ENCODE data around the gene VEGFD. TPM values are rescaled to one million over a fixed set of nuclear protein-coding genes. Genes with fewer than 3 reads are reported as not detected.

VEGFD gene
- total RNA-seq, 3 donors from 2014 or later (not counting 1 experiment from before 2014, with no cell fraction given): not detected

GRCh38 chrX:15404401-15405096 lies 20.3 kb upstream of the VEGFD start:
- DNase-seq: no peak
- Mint-ChIP-seq H3K9me3 (no peaks in the 10 kb centered on the region), H3K36me3 (no peaks in the 10 kb centered on the region), H3K27ac (no peak overlapping the region), H3K27me3 (ENCODE audit: low read depth in 2 of 2) (peaks cover 0 to 11% of the 10 kb centered on the region in 2 donors), H3K4me3 (no peak overlapping the region), H3K4me1 (no peaks in the 10 kb centered on the region)
- Histone ChIP-seq H3K36me3 (ENCODE audit: control insufficient read depth, insufficient read depth, low read length) (no peaks in the 10 kb centered on the region), H3K4me1 (ENCODE audit: control insufficient read depth, insufficient read depth, low read length) (no peaks in the 10 kb centered on the region), H3K9me3 (ENCODE audit: control insufficient read depth, insufficient read depth, low read length) (no peaks in the 10 kb centered on the region), H3K27me3 (ENCODE audit: control insufficient read depth, insufficient read depth, low read length) (no peaks in the 10 kb centered on the region), H3K27ac (ENCODE audit: low read length) (no peak overlapping the region), H3K4me3 (ENCODE audit: low read length) (no peak overlapping the region)
- ATAC-seq: no peak
- 21% methylated on average over 5 of the region's 7 CpGs for WGBS (ENCODE audit: insufficient coverage)
- intact Hi-C loops (cut with micrococcal nuclease): no loop called here
- no peak for TF ChIP-seq CTCF (IDR thresholded peaks at IDR 0.05)

GRCh38 chrX:15401378-15401777 lies 17.2 kb upstream of the VEGFD start:
- no peaks in the 10 kb centered on the region for H3K36me3 Mint-ChIP-seq
- no peaks in the 10 kb centered on the region for H3K4me1 Mint-ChIP-seq
- Histone ChIP-seq H3K36me3 (ENCODE audit: control insufficient read depth, insufficient read depth, low read length) (no peaks in the 10 kb centered on the region), H3K27me3 (ENCODE audit: control insufficient read depth, insufficient read depth, low read length) (no peaks in the 10 kb centered on the region), H3K9me3 (ENCODE audit: control insufficient read depth, insufficient read depth, low read length) (no peaks in the 10 kb centered on the region), H3K4me3 (ENCODE audit: low read length) (no peak overlapping the region), H3K27ac (ENCODE audit: low read length) (no peak overlapping the region), H3K4me1 (ENCODE audit: control insufficient read depth, insufficient read depth, low read length) (no peaks in the 10 kb centered on the region)
- TF ChIP-seq CTCF (IDR thresholded peaks at IDR 0.05): no peak
- WGBS (ENCODE audit: insufficient coverage): 0% methylated on average over 1 of the region's 2 CpGs
- peaks cover 0 to 12% of the 10 kb centered on the region in 2 donors for H3K27me3 Mint-ChIP-seq (ENCODE audit: low read depth in 2 of 2)
- H3K9me3 Mint-ChIP-seq: no peaks in the 10 kb centered on the region
- DNase-seq: no peak
- no peak overlapping the region for H3K27ac Mint-ChIP-seq
- ATAC-seq: no peak
- intact Hi-C loops (cut with micrococcal nuclease): no loop called here
- H3K4me3 Mint-ChIP-seq: no peak overlapping the region

GRCh38 chrX:15399962-15400391 lies 15.8 kb upstream of the VEGFD start:
- no peak for ATAC-seq
- no peaks in the 10 kb centered on the region for H3K36me3 ChIP-seq (ENCODE audit: control insufficient read depth, insufficient read depth, low read length)
- H3K4me1 ChIP-seq (ENCODE audit: control insufficient read depth, insufficient read depth, low read length): no peaks in the 10 kb centered on the region
- no peaks in the 10 kb centered on the region for H3K27me3 ChIP-seq (ENCODE audit: control insufficient read depth, insufficient read depth, low read length)
- no peaks in the 10 kb centered on the region for H3K9me3 ChIP-seq (ENCODE audit: control insufficient read depth, insufficient read depth, low read length)
- no peak overlapping the region for H3K4me3 ChIP-seq (ENCODE audit: low read length)
- no peak for DNase-seq
- H3K4me1 Mint-ChIP-seq: no peaks in the 10 kb centered on the region
- intact Hi-C loops (cut with micrococcal nuclease): no loop called here
- no peaks in the 10 kb centered on the region for H3K36me3 Mint-ChIP-seq
- no peaks in the 10 kb centered on the region for H3K9me3 Mint-ChIP-seq
- H3K27ac ChIP-seq (ENCODE audit: low read length): no peak overlapping the region
- no peak overlapping the region for H3K27ac Mint-ChIP-seq
- no peak overlapping the region for H3K4me3 Mint-ChIP-seq
- peaks cover 0 to 19% of the 10 kb centered on the region in 2 donors for H3K27me3 Mint-ChIP-seq (ENCODE audit: low read depth in 2 of 2)
- no peak for TF ChIP-seq CTCF (IDR thresholded peaks at IDR 0.05)
- 100% methylated on average over 1 of the region's 3 CpGs for WGBS (ENCODE audit: insufficient coverage)

- Mint-ChIP-seq H3K36me3 (no peaks in the 10 kb centered on the region), H3K4me1 (no peaks in the 10 kb centered on the region), H3K27ac (no peak overlapping the region), H3K4me3 (no peak overlapping the region), H3K9me3 (no peaks in the 10 kb centered on the region), H3K27me3 (ENCODE audit: low read depth in 2 of 2) (peaks cover 0 to 9% of the 10 kb centered on the region in 2 donors)
- Histone ChIP-seq H3K9me3 (ENCODE audit: control insufficient read depth, insufficient read depth, low read length) (no peaks in the 10 kb centered on the region), H3K27ac (ENCODE audit: low read length) (no peak overlapping the region), H3K4me3 (ENCODE audit: low read length) (no peak overlapping the region), H3K36me3 (ENCODE audit: control insufficient read depth, insufficient read depth, low read length) (no peaks in the 10 kb centered on the region), H3K4me1 (ENCODE audit: control insufficient read depth, insufficient read depth, low read length) (no peaks in the 10 kb centered on the region), H3K27me3 (ENCODE audit: control insufficient read depth, insufficient read depth, low read length) (no peaks in the 10 kb centered on the region)
- ATAC-seq: no peak
- TF ChIP-seq CTCF (IDR thresholded peaks at IDR 0.05): no peak
- no peak for DNase-seq
- intact Hi-C loops (cut with micrococcal nuclease): no loop called here
Measured at GRCh38 chrX:15398874-15399273, 14.7 kb upstream of the VEGFD start.
